ENCODE results near the gene EYA4. TPM values are rescaled to one million over a fixed set of nuclear protein-coding genes. Genes with fewer than 3 reads are reported as not detected.
A peak's percentile ranks its signal among the peaks of the same experiment; 100 is the strongest.

Gene EYA4
- total and polyA plus RNA-seq, 2 of the 4 experiments (the other 2 are of a cell fraction): 5.7 to 11.1 TPM

GRCh38 chr6:133248241-133249001 is 7.3 kb downstream of the EYA4 start:
- in situ Hi-C loops (cut with MboI; ENCODE audit: low sequenced_read_pairs): no loop called here
- Histone ChIP-seq H3K23ac (ENCODE audit: low read depth, low read length) (no peak overlapping the region), H3K18ac (ENCODE audit: low read depth, low read length) (peak overlapping the region; percentile 84; the same call in 1 of the 2 replicates), H4K5ac (ENCODE audit: low read depth, low read length) (no peak overlapping the region), H2BK20ac (ENCODE audit: low read depth, low read length) (no peak overlapping the region), H3K27me3 (ENCODE audit: control insufficient read depth, insufficient read depth, low read length) (no peaks in the 10 kb centered on the region), H2AK9ac (replicated peaks; ENCODE audit: low read depth, low read length, poor library complexity) (no peak overlapping the region), H2AK5ac (ENCODE audit: low read depth, low read length) (no peak overlapping the region), H4K8ac (ENCODE audit: low read depth in 2 of 2, low read length in 2 of 2) (peak overlapping the region; percentile 2 to 52; a peak in 1 of 4 replicates), H3K36me3 (ENCODE audit: control insufficient read depth, insufficient read depth, low read length) (no peaks in the 10 kb centered on the region), H3K14ac (replicated peaks; ENCODE audit: low read depth, low read length) (no peak overlapping the region), H2AFZ (replicated peaks; ENCODE audit: low read length, poor library complexity) (no peak overlapping the region), H3K4me2 (ENCODE audit: low read depth, low read length) (peak overlapping the region; percentile 72; the same call in 1 of the 2 replicates), H3K4me3 (ENCODE audit: insufficient read depth, low read depth, low read length) (no peak overlapping the region), H2BK120ac (ENCODE audit: low read depth, low read length) (no peak overlapping the region), H4K91ac (ENCODE audit: insufficient read depth, low read depth, low read length) (no peak overlapping the region), H3K4me1 (ENCODE audit: control insufficient read depth, insufficient read depth, low read length) (peaks cover 2% of the 10 kb centered on the region; the same call in 1 of the 2 replicates), H3K79me1 (ENCODE audit: low read depth in 1 of 2, low read length in 2 of 2) (peaks cover 9 to 28% of the 10 kb centered on the region in 2 experiments; a peak in 2 of 4 replicates), H4K20me1 (ENCODE audit: insufficient read depth, low read length) (no peaks in the 10 kb centered on the region; the same call in 1 of the 2 replicates), H3K4ac (ENCODE audit: low read depth, low read length) (no peak overlapping the region), H2BK5ac (ENCODE audit: low read depth, low read length, poor library complexity, severe bottlenecking) (peak overlapping the region; percentile 71), H2BK15ac (ENCODE audit: low read depth, low read length) (no peak overlapping the region), H3K9ac (ENCODE audit: low read depth, low read length) (no peak overlapping the region), H3K27ac (ENCODE audit: insufficient read depth, low read length) (peak overlapping the region; percentile 29; the same call in 1 of the 2 replicates), H3K9me3 (ENCODE audit: control insufficient read depth, insufficient read depth, low read length) (no peaks in the 10 kb centered on the region), H3K9me1 (ENCODE audit: insufficient read depth, low read length) (no peaks in the 10 kb centered on the region; the same call in 1 of the 2 replicates), H3K56ac (ENCODE audit: extremely low read depth, insufficient read depth, low read length) (no peak overlapping the region)
- no TSS peak for BruUV-seq (replicated peaks)
- DNase-seq (peak; percentile 96), ATAC-seq (ENCODE audit: low read depth) (peak; percentile 43; the same call in 1 of the 2 replicates)
- intact Hi-C loops (cut with micrococcal nuclease): loop anchor here (5.0 kb wide), 1 partner anchor 44 kb away; no protein-coding TSS in a partner anchor
- WGBS, 2 experiments (ENCODE audit: extremely low coverage in 2 of 2, insufficient read length in 1 of 2): no CpG with 5 or more reads among the region's 6 CpGs
- ChIA-PET CTCF (no interaction called here), POLR2A (ENCODE audit: unreplicated experiment) (no interaction called here)
- dilution Hi-C loops (cut with HindIII; ENCODE audit: low sequenced_read_pairs, unreplicated experiment): no loop called here
- TF ChIP-seq NFE2L2 (IDR thresholded peaks at IDR 0.05; ENCODE audit: low read depth, low read length) (peak; percentile 45; the same call in 1 of the 2 replicates), POLR2A (IDR thresholded peaks at IDR 0.05; ENCODE audit: low read depth, low read length) (no peak), CHD1 (IDR thresholded peaks at IDR 0.05; ENCODE audit: low read depth, low read length) (no peak), RCOR1 (IDR thresholded peaks at IDR 0.05; ENCODE audit: insufficient replicate concordance, low read length) (no peak), FOS (IDR thresholded peaks at IDR 0.05; ENCODE audit: low read depth, low read length) (peak; percentile 90), RAD21 (IDR thresholded peaks at IDR 0.05; ENCODE audit: low read length) (no peak), MAZ (IDR thresholded peaks at IDR 0.05; ENCODE audit: borderline replicate concordance, low read depth, low read length) (no peak), USF2 (IDR thresholded peaks at IDR 0.05; ENCODE audit: low read depth, low read length) (no peak), CEBPB (IDR thresholded peaks at IDR 0.05; ENCODE audit: low read depth, low read length) (peak; percentile 93), SMC3 (IDR thresholded peaks at IDR 0.05; ENCODE audit: low read depth, low read length) (no peak), ELK1 (IDR thresholded peaks at IDR 0.05; ENCODE audit: borderline replicate concordance, low read depth, low read length) (no peak), CTCF (conservative IDR thresholded peaks at IDR 0.05; ENCODE audit: low read depth, low read length) (no peak), BHLHE40 (IDR thresholded peaks at IDR 0.05; ENCODE audit: low read depth, low read length) (peak; percentile 92), RFX5 (IDR thresholded peaks at IDR 0.05; ENCODE audit: low read depth, low read length) (no peak)

Data from IMR-90 (cell line).